Large intestine (tissue), 3 donors: ENCODE data around the gene REV3L. TPM values are rescaled to one million over a fixed set of nuclear protein-coding genes. Genes with fewer than 3 reads are reported as not detected.

Experiments
- DNase-seq, 2 donors: peaks; one replicate each; pipeline versions ENCODE4 v3.0.0 to v3.0.0-alpha.2; 2013
- H3K27ac ChIP-seq: one replicate; pipeline ENCODE4 v1.5.1; 2013; ENCODE audit warnings: low read length
- H3K27me3 ChIP-seq: 2 replicates; pipeline ENCODE4 v1.6.1; 2013; ENCODE audit warnings: low read length; ENCODE audit not compliant: control insufficient read depth, insufficient read depth
- H3K36me3 ChIP-seq: 2 replicates; pipeline ENCODE4 v1.6.1; 2013; ENCODE audit warnings: low read length; ENCODE audit not compliant: control insufficient read depth, insufficient read depth
- H3K4me1 ChIP-seq: one replicate; pipeline ENCODE4 v1.6.1; 2013; ENCODE audit warnings: low read length; ENCODE audit not compliant: control insufficient read depth, insufficient read depth
- H3K4me3 ChIP-seq: one replicate; pipeline ENCODE4 v1.5.1; 2013; ENCODE audit warnings: low read length
- H3K9me3 ChIP-seq: one replicate; pipeline ENCODE4 v1.6.1; 2013; ENCODE audit warnings: mild to moderate bottlenecking, low read depth, low read length, moderate library complexity; ENCODE audit not compliant: control insufficient read depth
- WGBS: methylation state at CpG from one replicate; pipeline ENCODE4 v1.1.5; 2013; ENCODE audit warnings: low lambda C conversion rate; ENCODE audit not compliant: insufficient coverage; 5-methylcytosine and 5-hydroxymethylcytosine counted together
- polyA plus RNA-seq: library from polyadenylated mRNA; unstranded; fragments of 120-200 nt; gene quantifications from one replicate; pipeline ENCODE4 v1.2.1, GENCODE V29; 2013

The REV3L gene
- polyA plus RNA-seq, 1 donor, result 23.2 TPM

GRCh38 chr6:111471958-111472357 is 11.1 kb downstream of the REV3L start:
- no peaks in the 10 kb centered on the region for H3K4me1 ChIP-seq
- 100% methylated on average over 1 of the region's 1 CpG for WGBS
- no peak overlapping the region for H3K4me3 ChIP-seq
- no peaks in the 10 kb centered on the region for H3K9me3 ChIP-seq
- H3K36me3 ChIP-seq, result peaks cover 4% of the 10 kb centered on the region
- no peaks in the 10 kb centered on the region for H3K27me3 ChIP-seq
- no peak for DNase-seq
- H3K27ac ChIP-seq, result no peak overlapping the region

GRCh38 chr6:111471533-111471932 is 11.5 kb downstream of the REV3L start:
- peaks cover 4% of the 10 kb centered on the region for H3K36me3 ChIP-seq
- WGBS, result no CpG with 5 or more reads among the region's 1 CpG
- no peak overlapping the region for H3K4me3 ChIP-seq
- no peaks in the 10 kb centered on the region for H3K27me3 ChIP-seq
- DNase-seq, result no peak
- no peak overlapping the region for H3K27ac ChIP-seq
- no peaks in the 10 kb centered on the region for H3K4me1 ChIP-seq
- no peaks in the 10 kb centered on the region for H3K9me3 ChIP-seq

- Histone ChIP-seq H3K27ac (no peak overlapping the region), H3K4me1 (no peaks in the 10 kb centered on the region), H3K36me3 (peaks cover 4% of the 10 kb centered on the region), H3K9me3 (no peaks in the 10 kb centered on the region), H3K27me3 (no peaks in the 10 kb centered on the region), H3K4me3 (no peak overlapping the region)
- no CpG with 5 or more reads among the region's 2 CpGs for WGBS
- DNase-seq, result no peak
Measured at GRCh38 chr6:111470991-111471390, 12.0 kb downstream of the REV3L start.

GRCh38 chr6:111469543-111469942 is 13.5 kb downstream of the REV3L start:
- Histone ChIP-seq H3K36me3 (peaks cover 4% of the 10 kb centered on the region), H3K9me3 (no peaks in the 10 kb centered on the region), H3K4me1 (no peaks in the 10 kb centered on the region), H3K27me3 (no peaks in the 10 kb centered on the region), H3K4me3 (no peak overlapping the region), H3K27ac (no peak overlapping the region)
- DNase-seq, result no peak
- WGBS, result 83% methylated on average over 1 of the region's 5 CpGs

- DNase-seq, result no peak
- WGBS, result 78% methylated on average over 2 of the region's 5 CpGs
- Histone ChIP-seq H3K9me3 (no peaks in the 10 kb centered on the region), H3K36me3 (peaks cover 2% of the 10 kb centered on the region), H3K4me1 (no peaks in the 10 kb centered on the region), H3K27me3 (no peaks in the 10 kb centered on the region), H3K4me3 (no peak overlapping the region), H3K27ac (no peak overlapping the region)
Measured at GRCh38 chr6:111468329-111469012, 14.5 kb downstream of the REV3L start.

- H3K4me1 ChIP-seq, result peaks cover 3% of the 10 kb centered on the region
- 100% methylated on average over 1 of the region's 1 CpG for WGBS
- no peaks in the 10 kb centered on the region for H3K9me3 ChIP-seq
- H3K36me3 ChIP-seq, result peaks cover 4% of the 10 kb centered on the region
- no peak overlapping the region for H3K4me3 ChIP-seq
- H3K27me3 ChIP-seq, result no peaks in the 10 kb centered on the region
- no peak overlapping the region for H3K27ac ChIP-seq
- DNase-seq, result no peak
Measured at GRCh38 chr6:111464184-111464583, 18.8 kb downstream of the REV3L start.

GRCh38 chr6:111462770-111463391 is 20.1 kb downstream of the REV3L start:
- DNase-seq, result peak; percentile 28 to 71
- H3K9me3 ChIP-seq, result peaks cover 9% of the 10 kb centered on the region
- peaks cover 4% of the 10 kb centered on the region for H3K36me3 ChIP-seq
- H3K4me1 ChIP-seq, result peaks cover 3% of the 10 kb centered on the region
- 80% methylated on average over 3 of the region's 7 CpGs for WGBS
- no peak overlapping the region for H3K4me3 ChIP-seq
- H3K27me3 ChIP-seq, result no peaks in the 10 kb centered on the region
- H3K27ac ChIP-seq, result no peak overlapping the region

GRCh38 chr6:111461860-111462259 is 21.2 kb downstream of the REV3L start:
- no peak overlapping the region for H3K27ac ChIP-seq
- peaks cover 3% of the 10 kb centered on the region for H3K4me1 ChIP-seq
- H3K36me3 ChIP-seq, result peaks cover 4% of the 10 kb centered on the region
- no peak for DNase-seq
- no peaks in the 10 kb centered on the region for H3K27me3 ChIP-seq
- peaks cover 9% of the 10 kb centered on the region for H3K9me3 ChIP-seq
- H3K4me3 ChIP-seq, result no peak overlapping the region

- no peak for DNase-seq
- peaks cover 9% of the 10 kb centered on the region for H3K9me3 ChIP-seq
- no peaks in the 10 kb centered on the region for H3K27me3 ChIP-seq
- peaks cover 4% of the 10 kb centered on the region for H3K36me3 ChIP-seq
- H3K4me3 ChIP-seq, result no peak overlapping the region
- H3K4me1 ChIP-seq, result peaks cover 3% of the 10 kb centered on the region
- H3K27ac ChIP-seq, result no peak overlapping the region
Measured at GRCh38 chr6:111458670-111459232, 24.3 kb downstream of the REV3L start.

GRCh38 chr6:111456208-111456607 is 26.8 kb downstream of the REV3L start:
- no peak overlapping the region for H3K27ac ChIP-seq
- no peaks in the 10 kb centered on the region for H3K4me1 ChIP-seq
- no peak overlapping the region for H3K4me3 ChIP-seq
- DNase-seq, result no peak
- 80% methylated on average over 1 of the region's 2 CpGs for WGBS
- no peaks in the 10 kb centered on the region for H3K27me3 ChIP-seq
- peaks cover 9% of the 10 kb centered on the region for H3K9me3 ChIP-seq
- peaks cover 4% of the 10 kb centered on the region for H3K36me3 ChIP-seq

GRCh38 chr6:111450636-111451035 is 32.4 kb downstream of the REV3L start:
- Histone ChIP-seq H3K27ac (no peak overlapping the region), H3K36me3 (no peaks in the 10 kb centered on the region), H3K9me3 (no peaks in the 10 kb centered on the region), H3K4me3 (no peak overlapping the region), H3K4me1 (no peaks in the 10 kb centered on the region), H3K27me3 (no peaks in the 10 kb centered on the region)
- no CpG with 5 or more reads among the region's 2 CpGs for WGBS
- DNase-seq, result no peak
